Common myeloid progenitor, CD34-positive (primary cell): ENCODE results near the gene RAD51C. TPM values are rescaled to one million over a fixed set of nuclear protein-coding genes. Genes with fewer than 3 reads are reported as not detected.
"Not testable (repeated sequence)": the region's sequence is repeated elsewhere in the genome, so short reads cannot be mapped to it uniquely, and the experiment has no call there.

Experiments used
- CTCF ChIA-PET: fragments of 350-600 bp; sonication (Branson Sonifier 250); formaldehyde crosslinking; loops from one replicate; lab custom pipeline; 2021; ENCODE audit warnings: antibody characterized with exemption; lab: Charles Lee
- POLR2A ChIA-PET: fragments of 350-600 bp; sonication (Branson Sonifier 250); formaldehyde crosslinking; loops from one replicate; lab custom pipeline; 2021; ENCODE audit warnings: antibody characterized with exemption; lab: Charles Lee
- DNase-seq, 3 donors: peaks; one replicate each; pipeline versions ENCODE4 v3.0.0 to v3.0.0-alpha.2; 2013
- H3K27ac ChIP-seq, 2 experiments: 1 replicate in 1 of 2; 2 replicates in 1 of 2; pipeline ENCODE4 v1.7.0; 2013; ENCODE audit warnings: inconsistent platforms in 2 of 2, low read length in 2 of 2, mild to moderate bottlenecking in 2 of 2, low read depth in 1 of 2, moderate library complexity in 1 of 2; ENCODE audit not compliant: severe bottlenecking in 2 of 2, insufficient read depth in 1 of 2, poor library complexity in 1 of 2
- H3K27me3 ChIP-seq, 5 experiments: replicated peaks in 2 of 5; 1 replicate in 3 of 5; 2 replicates in 2 of 5; pipeline versions ENCODE4 v1.6.1 to v1.7.0; 2013; ENCODE audit warnings: low read length in 4 of 5, mild to moderate bottlenecking in 2 of 5, moderate library complexity in 2 of 5, inconsistent platforms in 1 of 5; ENCODE audit not compliant: insufficient read depth in 5 of 5, control insufficient read depth in 4 of 5
- H3K36me3 ChIP-seq, 4 experiments: 1 replicate in 2 of 4; 2 replicates in 2 of 4; pipeline versions ENCODE4 v1.6.1 to v1.7.0; 2013; ENCODE audit warnings: low read length in 3 of 4, control low read depth in 1 of 4, mild to moderate bottlenecking in 1 of 4; ENCODE audit not compliant: control insufficient read depth in 4 of 4, insufficient read depth in 4 of 4
- H3K4me1 ChIP-seq, 4 experiments: 1 replicate in 3 of 4; 2 replicates in 1 of 4; pipeline versions ENCODE4 v1.6.1 to v1.7.1; 2013; ENCODE audit warnings: low read length in 3 of 4, mild to moderate bottlenecking in 3 of 4, control low read depth in 1 of 4, inconsistent platforms in 1 of 4, moderate library complexity in 1 of 4; ENCODE audit not compliant: control insufficient read depth in 4 of 4, insufficient read depth in 4 of 4; ENCODE audit errors: control extremely low read depth in 1 of 4
- H3K4me3 ChIP-seq, 7 experiments: 1 replicate in 4 of 7; 2 replicates in 3 of 7; pipeline versions ENCODE4 v1.5.1 to v1.7.0; 2013; ENCODE audit warnings: mild to moderate bottlenecking in 7 of 7, low read length in 6 of 7, moderate library complexity in 6 of 7, inconsistent platforms in 2 of 7, low read depth in 2 of 7, control low read depth in 1 of 7; ENCODE audit not compliant: insufficient read depth in 4 of 7, control insufficient read depth in 1 of 7; ENCODE audit errors: extremely low read depth in 1 of 7
- H3K9me3 ChIP-seq, 5 experiments: 1 replicate in 4 of 5; 2 replicates in 1 of 5; pipeline versions ENCODE4 v1.6.1 to v1.7.1; 2013; ENCODE audit warnings: low read length in 4 of 5, mild to moderate bottlenecking in 2 of 5, inconsistent platforms in 1 of 5, low read depth in 1 of 5, moderate library complexity in 1 of 5; ENCODE audit not compliant: control insufficient read depth in 4 of 5, insufficient read depth in 2 of 5; ENCODE audit errors: control extremely low read depth in 1 of 5
- WGBS: methylation state at CpG from one replicate; pipeline ENCODE4 v1.1.5; 2013; ENCODE audit not compliant: insufficient coverage; 5-methylcytosine and 5-hydroxymethylcytosine counted together
- polyA plus RNA-seq: library from polyadenylated mRNA; unstranded; fragments of 120-200 nt; gene quantifications from one replicate; pipeline ENCODE4 v1.2.1, GENCODE V29; 2013

Gene RAD51C
- polyA plus RNA-seq = 39.5 TPM

DNA sequence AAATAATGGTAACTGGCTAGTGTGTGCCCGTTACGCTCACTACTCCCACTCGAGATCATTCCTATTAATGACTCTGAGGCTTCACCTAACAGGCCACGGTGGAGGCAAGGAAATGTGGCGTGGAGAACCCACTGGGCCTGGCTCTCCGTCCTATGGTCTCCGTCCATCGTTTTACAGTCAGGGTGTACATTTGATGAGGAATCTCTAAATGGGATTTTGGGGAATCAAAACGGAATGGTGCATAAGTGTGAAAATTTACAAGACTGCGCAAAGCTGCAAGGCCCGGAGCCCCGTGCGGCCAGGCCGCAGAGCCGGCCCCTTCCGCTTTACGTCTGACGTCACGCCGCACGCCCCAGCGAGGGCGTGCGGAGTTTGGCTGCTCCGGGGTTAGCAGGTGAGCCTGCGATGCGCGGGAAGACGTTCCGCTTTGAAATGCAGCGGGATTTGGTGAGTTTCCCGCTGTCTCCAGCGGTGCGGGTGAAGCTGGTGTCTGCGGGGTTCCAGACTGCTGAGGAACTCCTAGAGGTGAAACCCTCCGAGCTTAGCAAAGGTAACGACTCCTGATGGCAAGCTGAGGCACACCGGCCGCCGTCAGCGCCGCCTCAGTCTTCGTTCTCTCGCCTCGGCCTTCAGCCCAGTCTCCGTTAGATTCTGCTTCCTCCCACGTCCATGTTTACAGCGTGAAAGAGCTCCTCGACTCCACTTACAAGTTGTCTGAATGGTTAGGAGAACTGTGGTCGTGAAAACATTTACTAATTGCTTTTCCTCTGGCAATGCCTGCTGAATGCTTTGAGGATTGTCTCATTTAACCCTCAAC lies at the start of gene RAD51C:
Gene RAD51C, plus strand, starts transcription at position 364 of the 817 bp plus-strand sequence. Its CDS starts 42 bp downstream, at position 406.
- 18% methylated on average over 36 of the region's 50 CpGs for WGBS

DNA sequence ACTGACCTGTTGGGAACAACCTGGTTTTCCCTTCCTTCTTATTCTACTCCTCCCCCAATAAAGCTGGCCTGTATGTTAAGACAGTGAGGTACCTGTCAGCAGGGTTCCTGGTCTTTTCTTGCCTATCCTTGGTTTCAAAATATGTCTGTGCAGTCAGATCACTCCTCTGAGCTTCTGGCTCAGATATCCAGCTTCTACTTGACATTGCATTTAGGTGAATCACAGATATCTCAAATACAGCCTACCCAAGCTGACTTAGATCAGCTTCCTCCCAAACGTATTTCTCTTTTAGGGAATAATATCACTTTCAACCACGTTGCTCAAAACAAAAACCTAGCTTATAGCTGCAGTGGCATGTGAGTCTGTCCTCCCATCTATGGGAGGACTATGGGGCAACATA lies 49.3 kb upstream of the RAD51C start:
- H3K4me3 ChIP-seq = no peak overlapping the region
- CTCF ChIA-PET = no interaction called here
- H3K4me1 ChIP-seq = no peaks in the 10 kb centered on the region
- no peaks in the 10 kb centered on the region for H3K36me3 ChIP-seq
- POLR2A ChIA-PET = interaction anchor here (1.6 kb wide), 1 partner anchor 12 kb away, joined by 13 read pairs; no protein-coding TSS in a partner anchor
- no peak for DNase-seq
- H3K27me3 ChIP-seq = no peaks in the 10 kb centered on the region
- no peaks in the 10 kb centered on the region for H3K9me3 ChIP-seq
- WGBS = no CpG with 5 or more reads among the region's 2 CpGs
- H3K27ac ChIP-seq = no peak overlapping the region

More for the DNA sequence above, at the start of gene RAD51C:
- peak; percentile 86 to 96 (median 93) for DNase-seq
- H3K36me3 ChIP-seq = peaks cover 0 to 6% (median 0%) of the 10 kb centered on the region in 4 experiments
- ChIA-PET POLR2A (interaction anchor here (0.6 to 2.4 kb wide), 3 partner anchors 25 to 61 kb away, joined by 3 to 15 read pairs (median 4); no protein-coding TSS in a partner anchor), CTCF (interaction anchor here (1.6 kb wide), 1 partner anchor 11 kb away, joined by 7 read pairs; no protein-coding TSS in a partner anchor)
- peak within 1 kb of the TSS; percentile 65 to 84 for H3K27ac ChIP-seq
- H3K4me1 ChIP-seq = peaks cover 9 to 24% (median 16%) of the 10 kb centered on the region in 4 experiments
- H3K9me3 ChIP-seq = no peaks in the 10 kb centered on the region
- peak within 1 kb of the TSS; percentile 60 to 91 (median 75) for H3K4me3 ChIP-seq
- no peaks in the 10 kb centered on the region for H3K27me3 ChIP-seq

DNA sequence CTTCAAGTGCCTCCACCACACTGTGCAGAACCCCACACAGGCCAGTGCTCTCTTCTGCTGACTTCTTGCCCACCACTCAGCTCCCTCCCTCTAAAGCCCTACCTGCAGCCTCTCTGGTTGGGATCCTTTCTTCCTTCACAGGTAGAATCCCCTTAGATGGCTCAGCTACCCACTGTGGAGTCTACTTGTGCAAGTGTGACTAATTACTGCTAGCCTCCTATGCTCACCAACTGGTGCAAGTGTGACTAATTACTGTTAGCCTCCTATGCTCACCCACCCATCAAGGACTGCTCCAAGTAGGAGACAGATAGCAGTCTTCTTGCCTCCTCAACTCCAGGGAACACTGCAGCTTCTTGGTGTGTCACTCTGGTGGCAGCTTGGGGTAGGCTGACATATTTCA lies 44.2 kb upstream of the RAD51C start:
- Histone ChIP-seq H3K4me3 (no peak overlapping the region), H3K9me3 (no peaks in the 10 kb centered on the region), H3K27me3 (no peaks in the 10 kb centered on the region), H3K27ac (no peak overlapping the region), H3K36me3 (no peaks in the 10 kb centered on the region), H3K4me1 (no peaks in the 10 kb centered on the region)
- CTCF ChIA-PET = no interaction called here
- POLR2A ChIA-PET = no interaction called here
- no peak for DNase-seq

DNA sequence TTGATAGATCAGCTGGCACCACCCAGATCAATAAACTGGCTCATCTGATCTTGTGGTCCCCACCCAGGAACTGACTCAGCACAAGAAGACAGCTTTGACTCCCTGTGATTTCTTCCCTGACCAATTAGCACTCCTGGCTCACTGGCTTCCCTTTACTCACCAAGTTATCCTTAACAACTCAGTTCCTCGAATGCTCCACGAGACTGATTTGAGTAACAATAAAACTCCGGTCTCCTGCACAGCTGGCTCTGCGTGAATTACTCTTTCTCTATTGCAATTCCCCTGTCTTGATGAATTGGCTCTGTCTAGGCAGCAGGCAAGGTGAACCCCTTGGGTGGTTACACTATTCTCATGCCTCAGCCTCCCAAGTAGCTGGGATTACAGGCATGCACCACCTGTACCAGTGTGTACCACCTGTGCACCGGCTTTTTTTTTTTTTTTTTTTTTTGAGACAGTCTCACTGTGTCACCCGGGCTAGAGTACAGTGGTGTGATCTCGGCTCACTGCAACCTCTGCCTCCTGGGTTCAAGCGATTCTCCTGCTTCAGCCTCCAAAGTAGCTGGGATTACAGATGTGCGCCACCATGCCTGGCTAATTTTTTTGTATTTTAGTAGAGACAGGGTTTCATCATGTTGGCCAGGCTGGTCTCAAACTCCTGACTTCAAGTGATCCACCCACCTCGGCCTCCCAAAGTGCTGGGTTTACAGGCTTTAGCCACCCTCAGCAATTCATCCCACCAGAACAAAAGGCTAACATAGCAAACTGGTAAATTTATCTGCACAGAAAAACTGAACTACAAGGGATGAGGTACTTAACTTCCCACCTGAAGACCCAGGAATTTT lies 34.2 kb upstream of the RAD51C start:
- WGBS = 77% methylated on average over 5 of the region's 10 CpGs
- not testable (repeated sequence) for H3K9me3 ChIP-seq, H3K27me3 ChIP-seq, H3K4me1 ChIP-seq, H3K36me3 ChIP-seq
- ChIA-PET CTCF (interaction anchor here (0.6 to 2.6 kb wide), 3 partner anchors 26 to 351 kb away, joined by 3 to 6 read pairs (median 5); no protein-coding TSS in a partner anchor), POLR2A (interaction anchor here (0.6 to 3.4 kb wide), 10 partner anchors 9 to 697 kb away, joined by 3 to 69 read pairs (median 4); partner anchors contain the start of gene RAD51C)
- peak overlapping the region in 1 of 2 experiments; percentile 100 for H3K27ac ChIP-seq
- peak overlapping the region in 4 of 7 experiments; percentile 13 to 76 (median 67) for H3K4me3 ChIP-seq
- peak in 2 of 3 donors; percentile 22 to 52 for DNase-seq

DNA sequence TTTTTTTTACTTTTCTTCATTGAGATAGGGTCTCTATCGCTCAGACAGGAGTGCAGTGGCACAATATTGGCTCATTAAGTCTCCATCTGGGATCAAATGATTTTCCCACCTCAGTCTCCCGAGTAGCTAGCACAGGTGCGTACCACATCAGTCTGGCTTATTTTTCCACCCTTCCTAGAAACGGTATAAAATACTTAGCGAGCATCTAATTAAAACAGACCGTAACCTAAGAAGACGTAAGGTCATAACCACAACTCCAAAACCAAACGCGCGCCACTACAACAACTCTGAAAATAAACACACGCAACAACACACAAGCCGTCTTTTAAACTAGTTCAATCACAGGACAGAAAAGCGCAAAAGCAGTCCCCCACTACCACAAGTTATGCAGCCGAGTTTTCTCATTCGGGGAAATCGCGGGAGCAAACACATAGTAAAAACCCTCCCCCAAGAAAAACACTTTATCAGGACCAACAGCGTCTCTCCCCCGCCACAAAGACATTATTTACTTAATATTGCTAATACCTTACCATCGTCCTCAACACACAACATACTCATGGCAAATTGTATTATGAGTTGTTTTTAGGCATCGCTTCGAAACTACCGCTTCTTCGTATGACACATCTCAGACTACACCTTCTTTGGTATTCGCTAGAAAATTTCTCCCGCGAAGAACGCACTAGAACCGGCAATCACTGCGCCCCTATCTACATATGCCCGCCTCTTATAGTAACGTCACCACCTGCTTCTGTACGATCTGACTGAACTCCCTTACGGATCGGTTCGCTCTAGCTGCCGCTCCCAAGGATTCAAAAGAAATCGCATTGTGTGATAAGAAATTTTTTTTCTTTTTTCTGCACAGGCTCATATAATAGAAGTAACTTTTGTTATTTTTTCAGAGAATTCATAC lies 33.3 kb upstream of the RAD51C start:
- CTCF ChIA-PET = interaction anchor here (1.8 to 2.6 kb wide), 2 partner anchors 27 to 71 kb away, joined by 5 to 6 read pairs; no protein-coding TSS in a partner anchor
- Histone ChIP-seq H3K9me3 (no peaks in the 10 kb centered on the region), H3K4me1 (peaks cover 0 to 7% (median 4%) of the 10 kb centered on the region in 4 experiments), H3K27ac (peak overlapping the region; percentile 99 to 100), H3K36me3 (no peaks in the 10 kb centered on the region), H3K27me3 (no peaks in the 10 kb centered on the region), H3K4me3 (peak overlapping the region in 6 of 7 experiments; percentile 57 to 76 (median 62))
- 3% methylated on average over 22 of the region's 38 CpGs for WGBS
- DNase-seq = peak; percentile 97 to 99 (median 98)
- POLR2A ChIA-PET = interaction anchor here (0.6 to 3.4 kb wide), 13 partner anchors 8 to 698 kb away, joined by 3 to 69 read pairs (median 3); partner anchors contain the start of genes RAD51C and SKA2

- peak overlapping the region in 1 of 2 experiments; percentile 99 for H3K27ac ChIP-seq
- not testable (repeated sequence) for DNase-seq, H3K27me3 ChIP-seq, H3K9me3 ChIP-seq, H3K36me3 ChIP-seq, H3K4me1 ChIP-seq
- ChIA-PET POLR2A (interaction anchor here (0.6 to 3.4 kb wide), 6 partner anchors 10 to 327 kb away, joined by 3 to 69 read pairs (median 4); partner anchors contain the start of gene RAD51C), CTCF (interaction anchor here (2.6 kb wide), 1 partner anchor 71 kb away, joined by 6 read pairs; no protein-coding TSS in a partner anchor)
- 38% methylated on average over 8 of the region's 9 CpGs for WGBS
- H3K4me3 ChIP-seq = peak overlapping the region in 6 of 7 experiments; percentile 57 to 76 (median 62)
Observed at GRCh38 chr17:58659714-58660084, 32.7 kb upstream of the RAD51C start.
